Sigmoid colon (tissue), 7 donors: ENCODE measurements around the gene RPS4Y2. TPM values are rescaled to one million over a fixed set of nuclear protein-coding genes. Genes with fewer than 3 reads are reported as not detected.

Experiments
- DNase-seq: peaks from one replicate; pipeline ENCODE4 v3.0.0-alpha.2; 2019
- H3K27ac ChIP-seq, 4 donors: fragments of 200-600 bp; sonication (generic); one replicate each; pipeline ENCODE4 v1.5.1; 2016 to 2019; ENCODE audit warnings: mild to moderate bottlenecking in 1 of 4
- H3K27me3 ChIP-seq, 3 donors: fragments of 200-600 bp; sonication (generic); one replicate each; pipeline ENCODE4 v1.5.1; 2019; ENCODE audit warnings: mild to moderate bottlenecking in 1 of 3
- H3K36me3 ChIP-seq, 4 donors: fragments of 200-600 bp; sonication (generic); one replicate each; pipeline ENCODE4 v1.5.1; 2016 to 2019
- H3K4me1 ChIP-seq, 4 donors: fragments of 200-600 bp; sonication (generic); one replicate each; pipeline ENCODE4 v1.5.1; 2017 to 2019
- H3K4me3 ChIP-seq, 4 donors: fragments of 200-600 bp; sonication (generic); one replicate each; pipeline ENCODE4 v1.5.1; 2017 to 2019; ENCODE audit warnings: mild to moderate bottlenecking in 2 of 4, moderate library complexity in 1 of 4
- H3K9me3 ChIP-seq, 4 donors: fragments of 200-600 bp in 3 of 4; sonication (generic) in 3 of 4; one replicate each; pipeline versions ENCODE4 v1.5.1 to v1.6.1; 2013 to 2019
- EP300 ChIP-seq, 4 donors: sonication (generic); formaldehyde crosslinking; IDR thresholded peaks; one replicate each; pipeline ENCODE4 v1.6.1; 2017; ENCODE audit warnings: antibody characterized with exemption in 4 of 4
- POLR2A ChIP-seq, 2 donors: fragments of 450-650 bp; IDR thresholded peaks; one replicate each; pipeline ENCODE4 v1.6.1; 2016; ENCODE audit warnings: antibody characterized with exemption in 2 of 2, mild to moderate bottlenecking in 2 of 2, moderate library complexity in 2 of 2
- POLR2AphosphoS5 ChIP-seq, 4 donors: sonication (generic); formaldehyde crosslinking; IDR thresholded peaks; one replicate each; pipeline ENCODE4 v1.6.1; 2017; ENCODE audit warnings: antibody characterized with exemption in 4 of 4
- WGBS, 2 donors: extraction: QIAGEN DNeasy Blood & Tissue Kit; methylation state at CpG; one replicate each; pipeline ENCODE4 v1.1.7; 2013; 5-methylcytosine and 5-hydroxymethylcytosine counted together
- intact Hi-C: fragments of 100-400 bp; cut with DNase I; formaldehyde crosslinking; loops from one replicate; pipeline ENCODE4 v1.15.1; 2023
- polyA plus RNA-seq, 3 donors: library from polyadenylated mRNA; stranded (reverse); fragments of 200-250 nt; gene quantifications; one replicate each; pipeline ENCODE4 v1.2.3, GENCODE V29; 2013
- total RNA-seq, 4 donors: library from RNA; depleted of rRNA; stranded (reverse); fragments of >200 nt; gene quantifications; one replicate each; pipeline ENCODE4 v1.1.0, GENCODE V29; 2016
- TF ChIP-seq, protein P1 (sequence below), 4 experiments: fragments of 450-650 bp in 3 of 4; fragments of 200-600 bp in 1 of 4; IDR thresholded peaks; one replicate each; pipeline ENCODE4 v1.5.1; 2016 to 2019; ENCODE audit warnings: antibody characterized with exemption in 4 of 4, mild to moderate bottlenecking in 3 of 4, moderate library complexity in 2 of 4
- donor health status: healthy with polysubstance abuse.
- donor health status: Bipolar disorder and iron deficiency.
- donor health status: healthy.

The RPS4Y2 gene
- total RNA-seq (not detected), polyA plus RNA-seq (not detected)

DNA sequence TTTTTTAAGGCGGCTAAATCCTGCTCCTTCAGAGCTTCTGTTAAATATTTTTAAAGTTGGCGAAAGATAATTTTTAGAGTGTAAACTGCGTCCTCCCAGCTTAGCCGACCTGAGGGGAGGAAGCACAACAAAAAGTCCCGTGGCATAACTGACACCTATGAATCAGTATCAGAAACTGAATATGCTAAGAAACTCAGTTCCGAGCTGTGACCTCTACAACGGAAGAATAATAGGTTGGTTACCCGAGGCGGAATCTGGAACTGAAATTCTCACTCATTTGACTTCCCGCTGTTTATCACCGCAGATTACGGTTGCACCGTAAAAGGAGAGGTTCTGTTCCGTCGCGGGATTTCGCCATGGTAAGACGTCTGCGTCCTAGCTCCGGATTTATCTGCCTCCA, at the start of gene RPS4Y2:
RPS4Y2 (plus strand) TSS at position 301 of the 400 bp plus-strand sequence; CDS start at position 357, 56 bp downstream.
- no peak for DNase-seq
- no peaks in the 10 kb centered on the region for H3K9me3 ChIP-seq
- no peak within 1 kb of the TSS for H3K27ac ChIP-seq
- H3K4me1 ChIP-seq, result no peaks in the 10 kb centered on the region
- H3K36me3 ChIP-seq, result no peaks in the 10 kb centered on the region
- H3K4me3 ChIP-seq, result no peak within 1 kb of the TSS
- H3K27me3 ChIP-seq, result no peaks in the 10 kb centered on the region
- TF ChIP-seq, protein P1, sequence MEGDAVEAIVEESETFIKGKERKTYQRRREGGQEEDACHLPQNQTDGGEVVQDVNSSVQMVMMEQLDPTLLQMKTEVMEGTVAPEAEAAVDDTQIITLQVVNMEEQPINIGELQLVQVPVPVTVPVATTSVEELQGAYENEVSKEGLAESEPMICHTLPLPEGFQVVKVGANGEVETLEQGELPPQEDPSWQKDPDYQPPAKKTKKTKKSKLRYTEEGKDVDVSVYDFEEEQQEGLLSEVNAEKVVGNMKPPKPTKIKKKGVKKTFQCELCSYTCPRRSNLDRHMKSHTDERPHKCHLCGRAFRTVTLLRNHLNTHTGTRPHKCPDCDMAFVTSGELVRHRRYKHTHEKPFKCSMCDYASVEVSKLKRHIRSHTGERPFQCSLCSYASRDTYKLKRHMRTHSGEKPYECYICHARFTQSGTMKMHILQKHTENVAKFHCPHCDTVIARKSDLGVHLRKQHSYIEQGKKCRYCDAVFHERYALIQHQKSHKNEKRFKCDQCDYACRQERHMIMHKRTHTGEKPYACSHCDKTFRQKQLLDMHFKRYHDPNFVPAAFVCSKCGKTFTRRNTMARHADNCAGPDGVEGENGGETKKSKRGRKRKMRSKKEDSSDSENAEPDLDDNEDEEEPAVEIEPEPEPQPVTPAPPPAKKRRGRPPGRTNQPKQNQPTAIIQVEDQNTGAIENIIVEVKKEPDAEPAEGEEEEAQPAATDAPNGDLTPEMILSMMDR (IDR thresholded peaks at IDR 0.05), result no peak
- no peak for TF ChIP-seq POLR2A (IDR thresholded peaks at IDR 0.05)
- no peak for TF ChIP-seq EP300 (IDR thresholded peaks at IDR 0.05)
- no peak for TF ChIP-seq POLR2AphosphoS5 (IDR thresholded peaks at IDR 0.05)
- intact Hi-C loops, result no loop called here
- 95 to 97% methylated on average over 20 of the region's 20 CpGs for WGBS, 2 donors

DNA sequence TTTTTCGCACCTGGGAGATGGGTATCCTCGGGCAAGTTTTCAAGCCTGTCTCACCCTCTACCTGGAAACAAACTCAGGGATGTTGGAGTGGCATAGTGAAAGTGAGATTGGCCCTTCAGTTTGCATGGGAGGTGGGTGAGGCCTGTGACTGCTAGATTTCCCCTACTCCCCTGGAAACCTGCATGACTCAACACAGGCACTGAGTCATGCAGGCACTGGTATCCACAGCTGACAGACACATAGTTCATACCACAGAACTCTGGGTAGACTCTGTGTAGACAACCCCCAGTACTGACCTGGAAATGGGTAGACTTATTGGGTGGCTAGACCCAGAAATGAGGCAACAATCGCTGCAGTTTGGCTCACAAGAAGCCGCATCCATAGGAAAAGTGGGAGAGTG, 41.5 kb upstream of the RPS4Y2 start:
- no peaks in the 10 kb centered on the region for H3K4me1 ChIP-seq
- no peaks in the 10 kb centered on the region for H3K9me3 ChIP-seq
- H3K36me3 ChIP-seq, result no peaks in the 10 kb centered on the region
- H3K27me3 ChIP-seq, result no peaks in the 10 kb centered on the region
- no peak overlapping the region for H3K4me3 ChIP-seq
- no peak for TF ChIP-seq POLR2AphosphoS5 (IDR thresholded peaks at IDR 0.05)
- no peak for TF ChIP-seq POLR2A (IDR thresholded peaks at IDR 0.05)
- TF ChIP-seq, protein P1 (IDR thresholded peaks at IDR 0.05), result no peak
- no peak for TF ChIP-seq EP300 (IDR thresholded peaks at IDR 0.05)
- WGBS, 2 donors, result 87 to 91% methylated on average over 4 of the region's 4 CpGs
- DNase-seq, result no peak
- H3K27ac ChIP-seq, result no peak overlapping the region
- intact Hi-C loops, result no loop called here

DNA sequence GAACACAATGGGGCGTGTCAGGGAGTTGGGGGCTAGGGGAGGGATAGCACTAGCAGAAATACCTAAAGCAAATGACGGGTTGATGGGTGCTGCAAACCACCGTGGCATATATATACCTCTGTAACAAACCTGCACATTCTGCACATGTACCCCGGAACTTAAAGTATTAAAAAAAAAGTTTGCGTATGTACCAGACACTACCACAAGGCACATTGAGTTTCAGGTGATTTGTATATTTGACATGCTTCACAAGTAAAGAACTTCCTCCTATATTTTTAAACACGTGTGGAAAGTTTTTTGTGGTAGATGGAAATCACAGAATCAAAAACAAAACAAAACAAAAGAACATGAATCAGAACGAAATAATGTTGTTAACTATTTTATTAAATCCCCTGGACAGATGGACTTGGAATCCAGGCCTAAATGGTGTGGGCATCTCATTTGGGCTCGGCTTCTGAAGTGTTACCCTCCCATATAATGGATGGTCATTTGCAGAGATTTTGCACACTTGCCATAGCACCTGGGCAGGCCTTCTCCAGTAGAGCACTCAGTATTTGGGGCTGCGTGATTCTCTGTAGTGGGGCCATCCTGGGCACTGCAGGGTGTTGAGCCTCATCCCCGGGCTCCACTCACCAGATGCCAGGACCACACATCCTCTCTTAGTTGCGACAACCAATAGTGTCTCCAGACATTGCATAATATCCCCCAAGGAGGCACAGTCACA, 29.6 kb upstream of the RPS4Y2 start:
- Histone ChIP-seq H3K27me3 (no peaks in the 10 kb centered on the region), H3K27ac (no peak overlapping the region), H3K9me3 (no peaks in the 10 kb centered on the region), H3K4me3 (no peak overlapping the region), H3K4me1 (no peaks in the 10 kb centered on the region), H3K36me3 (no peaks in the 10 kb centered on the region)
- DNase-seq, result no peak
- TF ChIP-seq EP300 (IDR thresholded peaks at IDR 0.05) (no peak), POLR2AphosphoS5 (IDR thresholded peaks at IDR 0.05) (no peak), POLR2A (IDR thresholded peaks at IDR 0.05) (no peak)
- TF ChIP-seq, protein P1 (IDR thresholded peaks at IDR 0.05), result no peak
- 67 to 89% methylated on average over 11 of the region's 11 CpGs for WGBS, 2 donors
- intact Hi-C loops, result no loop called here

DNA sequence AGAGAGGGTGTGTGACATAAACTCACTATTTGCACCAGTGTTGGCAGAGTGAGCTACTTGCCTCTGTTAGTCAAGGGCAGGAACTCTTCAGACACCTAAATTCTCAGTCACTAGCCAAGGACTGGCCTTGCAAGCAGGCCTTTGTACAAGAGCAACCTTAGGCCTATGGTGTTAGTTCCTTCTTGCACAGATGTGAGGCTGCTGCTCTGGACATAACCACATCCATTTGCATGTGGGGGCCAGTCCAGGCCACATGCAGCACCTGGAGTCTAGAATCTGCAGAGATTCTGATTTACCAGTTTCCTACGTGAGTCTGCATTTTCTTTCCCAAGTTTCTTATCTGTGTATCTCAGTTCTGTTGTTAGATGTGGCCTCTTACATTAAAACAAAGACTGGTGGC, 20.7 kb upstream of the RPS4Y2 start:
- TF ChIP-seq POLR2AphosphoS5 (IDR thresholded peaks at IDR 0.05) (no peak), POLR2A (IDR thresholded peaks at IDR 0.05) (no peak), EP300 (IDR thresholded peaks at IDR 0.05) (no peak)
- TF ChIP-seq, protein P1 (IDR thresholded peaks at IDR 0.05), result no peak
- no peaks in the 10 kb centered on the region for H3K4me1 ChIP-seq
- no peak for DNase-seq
- no peaks in the 10 kb centered on the region for H3K27me3 ChIP-seq
- 42 to 76% methylated on average over 1 of the region's 1 CpG for WGBS, 2 donors
- H3K27ac ChIP-seq, result no peak overlapping the region
- no peak overlapping the region for H3K4me3 ChIP-seq
- no peaks in the 10 kb centered on the region for H3K36me3 ChIP-seq
- H3K9me3 ChIP-seq, result no peaks in the 10 kb centered on the region
- intact Hi-C loops, result no loop called here

DNA sequence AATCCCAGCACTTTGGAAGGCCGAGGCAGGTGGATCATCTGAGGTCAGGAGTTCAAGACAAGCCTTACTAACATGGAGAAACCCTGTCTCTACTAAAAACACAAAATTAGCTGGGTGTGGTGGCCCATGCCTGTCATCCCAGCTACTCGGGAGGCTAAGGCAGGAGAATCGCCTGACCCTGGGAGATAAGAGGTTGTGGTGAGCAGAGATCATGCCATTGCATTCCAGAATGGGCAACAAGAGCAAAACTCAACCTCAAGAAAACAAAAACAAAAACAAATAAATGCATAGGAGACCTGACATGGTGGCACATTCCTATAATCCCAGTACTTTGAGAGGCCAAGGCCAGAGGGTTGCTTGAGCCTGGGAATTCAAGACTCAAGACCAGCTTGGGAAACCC, 16.1 kb upstream of the RPS4Y2 start:
- H3K36me3 ChIP-seq, result no peaks in the 10 kb centered on the region
- WGBS, 2 donors, result 77 to 78% methylated on average over 3 of the region's 3 CpGs
- TF ChIP-seq POLR2A (IDR thresholded peaks at IDR 0.05) (no peak), EP300 (IDR thresholded peaks at IDR 0.05) (no peak), POLR2AphosphoS5 (IDR thresholded peaks at IDR 0.05) (no peak)
- TF ChIP-seq, protein P1 (IDR thresholded peaks at IDR 0.05), result no peak
- no peaks in the 10 kb centered on the region for H3K4me1 ChIP-seq
- H3K27me3 ChIP-seq, result no peaks in the 10 kb centered on the region
- H3K27ac ChIP-seq, result no peak overlapping the region
- no peak for DNase-seq
- H3K4me3 ChIP-seq, result no peak overlapping the region
- intact Hi-C loops, result no loop called here
- H3K9me3 ChIP-seq, result no peaks in the 10 kb centered on the region
